ENCODE data around the gene POU3F3.

POU3F3 gene

DNA sequence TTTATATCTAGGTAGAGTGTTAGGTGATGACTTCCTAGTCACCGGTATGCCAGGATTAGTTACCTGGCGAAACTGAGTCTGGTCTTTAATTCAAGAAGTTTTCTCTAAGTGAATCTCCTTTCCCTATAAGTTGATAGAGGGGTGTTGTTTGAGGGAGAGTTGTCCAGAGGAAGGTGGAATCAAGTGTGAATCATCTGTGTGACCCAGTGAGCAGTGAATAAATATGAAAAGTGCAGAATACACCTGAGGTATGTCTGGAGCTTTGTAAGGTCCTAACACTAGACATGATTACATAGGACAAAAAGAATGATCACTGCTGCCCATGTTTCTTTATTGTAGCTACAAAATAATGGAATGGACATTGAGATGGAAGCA is 11.2 kb downstream of the POU3F3 start:
- Mint-ChIP-seq H3K36me3 (ENCODE audit: low read depth) (no peaks in the 10 kb centered on the region), H3K27ac (no peak overlapping the region), H3K4me3 (no peak overlapping the region), H3K27me3 (ENCODE audit: low read depth, poor library complexity) (peaks cover 99% of the 10 kb centered on the region), H3K9me3 (no peaks in the 10 kb centered on the region), H3K4me1 (peaks cover 22% of the 10 kb centered on the region)
- TF ChIP-seq CTCF (IDR thresholded peaks at IDR 0.05), result no peak
- no peak for DNase-seq

- no peaks in the 10 kb centered on the region for H3K9me3 Mint-ChIP-seq
- peaks cover 20% of the 10 kb centered on the region for H3K4me1 Mint-ChIP-seq
- no peak overlapping the region for H3K4me3 Mint-ChIP-seq
- TF ChIP-seq CTCF (IDR thresholded peaks at IDR 0.05), result no peak
- H3K27me3 Mint-ChIP-seq (ENCODE audit: low read depth, poor library complexity), result peaks cover 100% of the 10 kb centered on the region
- no peak overlapping the region for H3K27ac Mint-ChIP-seq
- no peak for DNase-seq
- no peaks in the 10 kb centered on the region for H3K36me3 Mint-ChIP-seq (ENCODE audit: low read depth)
These were observed 12.4 kb downstream of the POU3F3 start for GRCh38 chr2:104866122-104866864.

DNA sequence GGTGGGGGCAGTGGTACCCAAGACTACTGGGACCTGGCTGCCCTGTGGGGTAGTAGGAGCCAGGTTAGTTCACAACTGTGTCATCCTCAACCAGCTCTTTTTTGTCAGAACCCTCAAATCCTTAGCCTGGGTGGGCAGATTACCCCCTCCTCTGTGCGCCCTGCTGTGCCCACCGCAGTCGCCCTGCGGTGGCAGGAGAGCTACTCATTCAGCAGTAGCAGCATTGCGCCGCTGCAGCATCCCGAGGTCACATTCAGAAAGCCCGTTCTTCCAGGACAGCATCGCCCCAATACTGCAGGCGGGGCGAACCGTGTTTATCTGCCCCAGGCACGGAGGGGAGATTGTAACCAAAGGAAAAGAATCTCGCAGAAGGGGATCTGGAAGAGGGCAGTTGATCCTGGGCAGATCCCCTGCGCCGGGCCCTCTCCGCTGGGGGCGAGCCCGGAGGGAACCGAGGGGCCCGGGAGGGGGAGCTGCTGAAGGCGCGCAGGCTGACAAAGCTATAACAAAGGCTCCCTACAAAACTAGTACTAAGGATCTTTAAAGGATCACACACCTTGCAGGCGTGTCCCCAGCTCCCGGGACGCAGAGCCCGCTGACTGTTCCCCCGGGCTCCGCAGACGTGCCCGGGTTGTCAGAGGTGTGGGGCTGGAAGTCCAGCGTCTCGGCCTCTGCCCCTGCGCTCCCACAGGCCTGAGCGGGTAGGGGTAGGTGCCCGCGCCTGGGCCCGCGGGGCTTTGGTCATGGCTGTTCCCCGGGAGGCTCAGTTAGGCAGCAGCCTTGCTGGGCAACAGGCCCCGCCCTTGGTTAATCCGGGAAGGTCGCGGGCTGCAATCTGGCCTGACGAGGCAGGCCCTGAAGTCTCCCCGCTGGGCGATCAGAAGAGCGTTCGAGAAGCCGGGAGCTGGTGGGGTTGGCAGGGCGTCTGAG is 13.2 kb downstream of the POU3F3 start:
- Mint-ChIP-seq H3K4me1 (peaks cover 19% of the 10 kb centered on the region), H3K27me3 (ENCODE audit: low read depth, poor library complexity) (peaks cover 100% of the 10 kb centered on the region), H3K27ac (no peak overlapping the region), H3K4me3 (peak overlapping the region; percentile 60), H3K36me3 (ENCODE audit: low read depth) (no peaks in the 10 kb centered on the region), H3K9me3 (no peaks in the 10 kb centered on the region)
- no peak for TF ChIP-seq CTCF (IDR thresholded peaks at IDR 0.05)
- DNase-seq, result peak; percentile 36

- H3K9me3 Mint-ChIP-seq, result no peaks in the 10 kb centered on the region
These were observed 14.0 kb downstream of the POU3F3 start for GRCh38 chr2:104867813-104868504.

GRCh38 chr2:104868505-104868866 is 14.6 kb downstream of the POU3F3 start:
- Mint-ChIP-seq H3K4me1 (peaks cover 19% of the 10 kb centered on the region), H3K36me3 (ENCODE audit: low read depth) (no peaks in the 10 kb centered on the region), H3K27ac (no peak overlapping the region), H3K27me3 (ENCODE audit: low read depth, poor library complexity) (peaks cover 98% of the 10 kb centered on the region), H3K4me3 (no peak overlapping the region), H3K9me3 (no peaks in the 10 kb centered on the region)
- no peak for DNase-seq
- TF ChIP-seq CTCF (IDR thresholded peaks at IDR 0.05), result no peak

More at GRCh38 chr2:104867813-104868504, 14.0 kb downstream of the POU3F3 start:
- Mint-ChIP-seq H3K4me1 (peaks cover 23% of the 10 kb centered on the region), H3K27me3 (ENCODE audit: low read depth, poor library complexity) (peaks cover 100% of the 10 kb centered on the region), H3K27ac (no peak overlapping the region), H3K4me3 (no peak overlapping the region), H3K36me3 (ENCODE audit: low read depth) (no peaks in the 10 kb centered on the region)
- no peak for TF ChIP-seq CTCF (IDR thresholded peaks at IDR 0.05)
- no peak for DNase-seq
